ENCODE measurements around the gene PTPRG. TPM values are rescaled to one million over a fixed set of nuclear protein-coding genes. Genes with fewer than 3 reads are reported as not detected.

The PTPRG gene
- total RNA-seq, 1 experiment from 2014 or later = 32.1 TPM

DNA sequence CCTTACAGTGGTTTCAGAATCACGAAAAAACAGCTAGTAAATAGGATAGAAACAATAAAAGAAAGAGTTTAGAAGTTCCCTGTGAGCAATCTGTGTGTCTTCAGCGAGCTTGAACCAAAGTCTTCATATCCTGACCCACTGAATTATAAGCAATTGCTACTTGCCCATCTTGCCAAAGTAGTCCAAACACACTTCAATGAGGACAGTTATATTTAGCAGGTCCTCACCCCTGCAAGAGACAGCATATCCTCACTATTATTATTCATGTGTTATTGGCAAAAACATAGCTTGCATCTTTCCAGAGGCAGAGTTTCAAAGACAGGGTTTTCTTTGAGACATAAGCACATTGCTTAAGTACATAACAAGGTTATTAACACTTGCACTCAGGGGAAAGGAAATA, 734.2 kb downstream of the PTPRG start:
- Histone ChIP-seq H3K9me2 (ENCODE audit: insufficient read depth) (no peaks in the 10 kb centered on the region), H3K9me3 (ENCODE audit: control insufficient read depth in 1 of 2, insufficient read depth in 1 of 2, low read depth in 1 of 2, low read length in 2 of 2) (no peaks in the 10 kb centered on the region), H3K4me1 (ENCODE audit: control insufficient read depth in 1 of 2, insufficient read depth in 2 of 2, low read length in 2 of 2) (no peaks in the 10 kb centered on the region), H3K79me2 (ENCODE audit: insufficient read depth, low read length) (no peaks in the 10 kb centered on the region), H3K36me3 (ENCODE audit: control insufficient read depth in 1 of 2, insufficient read depth in 2 of 2, low read length in 2 of 2) (no peaks in the 10 kb centered on the region), H3K9ac (ENCODE audit: low read length) (no peak overlapping the region), H2AFZ (ENCODE audit: low read depth, low read length, poor library complexity, severe bottlenecking) (no peak overlapping the region), H3K27ac (ENCODE audit: low read depth, low read length) (no peak overlapping the region), H3K4me2 (ENCODE audit: low read length) (no peak overlapping the region), H3K4me3 (replicated peaks in 1 of 2; ENCODE audit: low read depth in 1 of 2, low read length in 2 of 2) (no peak overlapping the region), H3K27me3 (ENCODE audit: insufficient read depth, low read length) (no peaks in the 10 kb centered on the region), H4K20me1 (ENCODE audit: insufficient read depth) (no peaks in the 10 kb centered on the region)
- ATAC-seq (no peak), DNase-seq (ENCODE audit: low read depth, low spot score) (no peak)
- POLR2A ChIA-PET = no interaction called here
- TF ChIP-seq EGR1 (IDR thresholded peaks at IDR 0.05; ENCODE audit: low read depth) = no peak
- TF ChIP-seq YY1 (IDR thresholded peaks at IDR 0.05; ENCODE audit: extremely low read depth, insufficient replicate concordance, low read depth, low read length) = no peak
- no peak for TF ChIP-seq SRF (IDR thresholded peaks at IDR 0.05; ENCODE audit: low read depth)
- no peak for TF ChIP-seq SIN3A (IDR thresholded peaks at IDR 0.05; ENCODE audit: low read depth)
- TF ChIP-seq RAD21 (IDR thresholded peaks at IDR 0.05; ENCODE audit: low read depth) = no peak
- TF ChIP-seq, protein P1, sequence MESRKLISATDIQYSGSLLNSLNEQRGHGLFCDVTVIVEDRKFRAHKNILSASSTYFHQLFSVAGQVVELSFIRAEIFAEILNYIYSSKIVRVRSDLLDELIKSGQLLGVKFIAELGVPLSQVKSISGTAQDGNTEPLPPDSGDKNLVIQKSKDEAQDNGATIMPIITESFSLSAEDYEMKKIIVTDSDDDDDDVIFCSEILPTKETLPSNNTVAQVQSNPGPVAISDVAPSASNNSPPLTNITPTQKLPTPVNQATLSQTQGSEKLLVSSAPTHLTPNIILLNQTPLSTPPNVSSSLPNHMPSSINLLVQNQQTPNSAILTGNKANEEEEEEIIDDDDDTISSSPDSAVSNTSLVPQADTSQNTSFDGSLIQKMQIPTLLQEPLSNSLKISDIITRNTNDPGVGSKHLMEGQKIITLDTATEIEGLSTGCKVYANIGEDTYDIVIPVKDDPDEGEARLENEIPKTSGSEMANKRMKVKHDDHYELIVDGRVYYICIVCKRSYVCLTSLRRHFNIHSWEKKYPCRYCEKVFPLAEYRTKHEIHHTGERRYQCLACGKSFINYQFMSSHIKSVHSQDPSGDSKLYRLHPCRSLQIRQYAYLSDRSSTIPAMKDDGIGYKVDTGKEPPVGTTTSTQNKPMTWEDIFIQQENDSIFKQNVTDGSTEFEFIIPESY (IDR thresholded peaks at IDR 0.05; ENCODE audit: extremely low read depth, insufficient replicate concordance, low read length) = no peak
- TF ChIP-seq FOSL1 (IDR thresholded peaks at IDR 0.05; ENCODE audit: low read depth) = no peak
- no peak for TF ChIP-seq CTCF (IDR thresholded peaks at IDR 0.05 in 2 of 3, conservative IDR thresholded peaks at IDR 0.05 in 1 of 3; ENCODE audit: borderline replicate concordance in 1 of 3, insufficient read depth in 1 of 3, low read depth in 2 of 3, low read length in 2 of 3)
- no peak for TF ChIP-seq CBX3 (IDR thresholded peaks at IDR 0.05; ENCODE audit: low read depth)
- TF ChIP-seq EZH2phosphoT487 (IDR thresholded peaks at IDR 0.05; ENCODE audit: borderline replicate concordance) = no peak
- no peak for TF ChIP-seq JUND (IDR thresholded peaks at IDR 0.05)
- CTCF ChIA-PET = no interaction called here
- intact Hi-C loops (cut with micrococcal nuclease) = no loop called here
- RAD21 ChIA-PET (ENCODE audit: low non-redundant PET in 1 of 2, low total read pairs in 2 of 2, uncharacterized antibody in 2 of 2, unreplicated experiment in 2 of 2) = no interaction called here
- no TSS peak for BruUV-seq (replicated peaks)
